ENCODE data around the gene HTR3C. TPM values are rescaled to one million over a fixed set of nuclear protein-coding genes. Genes with fewer than 3 reads are reported as not detected.

HTR3C gene
- total and polyA plus RNA-seq, 3 donors from 2014 or later = 0.31 TPM; not detected in 2

- 90 to 91% methylated on average over 5 of the region's 5 CpGs for WGBS, 2 donors
- intact Hi-C loops (cut with DNase I; ENCODE audit: low total_unique reads) = no loop called here
- Histone ChIP-seq H3K4me3 (no peak overlapping the region), H3K27me3 (no peaks in the 10 kb centered on the region), H3K27ac (no peak overlapping the region), H3K9me3 (no peaks in the 10 kb centered on the region), H3K36me3 (ENCODE audit: low read depth, missing control alignments) (no peaks in the 10 kb centered on the region), H3K4me1 (no peaks in the 10 kb centered on the region)
- TF ChIP-seq POLR2A (IDR thresholded peaks at IDR 0.05) (no peak), CTCF (IDR thresholded peaks at IDR 0.05) (no peak)
- no peak for DNase-seq
Observed at GRCh38 chr3:184045995-184046394, 6.9 kb upstream of the HTR3C start.

GRCh38 chr3:184050217-184050847 lies 2.5 kb upstream of the HTR3C start:
- Histone ChIP-seq H3K27ac (no peak overlapping the region), H3K4me3 (no peak overlapping the region), H3K9me3 (no peaks in the 10 kb centered on the region), H3K36me3 (ENCODE audit: low read depth, missing control alignments) (no peaks in the 10 kb centered on the region), H3K4me1 (no peaks in the 10 kb centered on the region), H3K27me3 (no peaks in the 10 kb centered on the region)
- WGBS, 2 donors = 91 to 92% methylated on average over 7 of the region's 7 CpGs
- no peak for DNase-seq
- TF ChIP-seq CTCF (IDR thresholded peaks at IDR 0.05) = no peak
- TF ChIP-seq POLR2A (IDR thresholded peaks at IDR 0.05) = no peak
- intact Hi-C loops (cut with DNase I; ENCODE audit: low total_unique reads) = no loop called here

GRCh38 chr3:184058029-184058428 lies 5.2 kb downstream of the HTR3C start:
- 59 to 62% methylated on average over 9 of the region's 9 CpGs for WGBS, 2 donors
- intact Hi-C loops (cut with DNase I; ENCODE audit: low total_unique reads) = no loop called here
- no peaks in the 10 kb centered on the region for H3K9me3 ChIP-seq
- DNase-seq = no peak
- no peak for TF ChIP-seq CTCF (IDR thresholded peaks at IDR 0.05)
- no peak for TF ChIP-seq POLR2A (IDR thresholded peaks at IDR 0.05)
- no peaks in the 10 kb centered on the region for H3K36me3 ChIP-seq (ENCODE audit: low read depth, missing control alignments)
- H3K27me3 ChIP-seq = no peaks in the 10 kb centered on the region
- no peak overlapping the region for H3K4me3 ChIP-seq
- H3K4me1 ChIP-seq = no peaks in the 10 kb centered on the region
- no peak overlapping the region for H3K27ac ChIP-seq

- Histone ChIP-seq H3K4me1 (no peaks in the 10 kb centered on the region), H3K4me3 (no peak overlapping the region), H3K36me3 (ENCODE audit: low read depth, missing control alignments) (no peaks in the 10 kb centered on the region), H3K27ac (no peak overlapping the region), H3K27me3 (no peaks in the 10 kb centered on the region), H3K9me3 (no peaks in the 10 kb centered on the region)
- WGBS, 2 donors = 57 to 78% methylated on average over 7 of the region's 7 CpGs
- intact Hi-C loops (cut with DNase I; ENCODE audit: low total_unique reads) = no loop called here
- TF ChIP-seq POLR2A (IDR thresholded peaks at IDR 0.05) (no peak), CTCF (IDR thresholded peaks at IDR 0.05) (no peak)
- DNase-seq = no peak
Observed at GRCh38 chr3:184059424-184059823, 6.6 kb downstream of the HTR3C start.

- no peak overlapping the region for H3K27ac ChIP-seq
- H3K4me3 ChIP-seq = no peak overlapping the region
- no peaks in the 10 kb centered on the region for H3K9me3 ChIP-seq
- H3K4me1 ChIP-seq = no peaks in the 10 kb centered on the region
- no peaks in the 10 kb centered on the region for H3K36me3 ChIP-seq (ENCODE audit: low read depth, missing control alignments)
- intact Hi-C loops (cut with DNase I; ENCODE audit: low total_unique reads) = no loop called here
- no peak for TF ChIP-seq POLR2A (IDR thresholded peaks at IDR 0.05)
- TF ChIP-seq CTCF (IDR thresholded peaks at IDR 0.05) = no peak
- DNase-seq = no peak
- H3K27me3 ChIP-seq = no peaks in the 10 kb centered on the region
Observed at GRCh38 chr3:184062637-184063036, 9.8 kb downstream of the HTR3C start.
